GM18508 (cell line): Measurements from ENCODE around the gene TUBB4B.
"Not testable (repeated sequence)": the region's sequence is repeated elsewhere in the genome, so short reads cannot be mapped to it uniquely, and the experiment has no call there.

ENCODE experiments used
- ATAC-seq: cut with Tn5 transposase; IDR thresholded peaks from one replicate; pipeline ENCODE4 v1.9.1; 2021; ENCODE audit warnings: moderate number of reproducible peaks; ENCODE audit not compliant: insufficient read depth, unreplicated experiment

The TUBB4B gene

DNA sequence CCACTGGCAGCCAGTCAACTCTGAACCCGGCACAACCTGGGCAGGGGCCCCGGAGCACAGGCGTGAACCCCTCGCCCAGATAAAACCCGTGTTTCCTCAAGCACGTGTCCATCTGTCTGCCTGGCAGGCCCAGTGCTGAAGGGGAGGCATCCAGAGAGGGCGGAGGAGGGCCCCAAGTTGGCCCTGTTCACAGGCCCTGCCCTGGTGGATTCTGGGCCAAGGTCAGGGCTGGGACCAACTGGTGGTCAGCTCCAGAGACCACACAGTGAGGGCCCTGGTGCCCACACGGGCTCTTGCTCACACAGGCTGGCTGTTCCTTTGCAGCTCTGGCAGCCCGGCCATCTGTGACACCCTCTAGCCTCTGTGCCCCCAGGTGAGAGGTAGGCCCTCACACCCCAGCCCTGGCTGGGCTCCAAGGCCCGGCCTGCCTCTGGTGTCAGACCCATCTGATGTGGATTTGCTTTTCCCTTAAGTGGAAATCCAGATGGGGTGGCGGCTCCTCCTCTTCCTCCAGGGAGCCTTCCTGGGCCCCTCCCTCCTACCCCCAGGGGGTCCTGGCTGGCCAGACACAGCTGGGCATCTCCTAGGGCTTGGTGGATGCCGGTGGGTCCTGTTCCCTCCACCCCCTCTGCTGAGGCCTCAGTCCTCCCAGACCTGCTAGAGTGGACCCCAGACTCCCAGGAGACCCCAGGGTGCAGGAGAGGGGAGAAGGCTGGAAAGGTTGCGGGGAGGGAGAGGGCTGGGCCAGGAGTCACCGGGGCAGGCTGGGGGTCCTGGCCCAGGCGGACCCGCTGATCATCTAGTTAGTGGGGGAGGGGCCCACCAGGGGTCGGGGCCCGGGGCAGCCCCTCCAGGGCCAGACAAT lies 9.5 kb downstream of the TUBB4B start:
- ATAC-seq: no peak

DNA sequence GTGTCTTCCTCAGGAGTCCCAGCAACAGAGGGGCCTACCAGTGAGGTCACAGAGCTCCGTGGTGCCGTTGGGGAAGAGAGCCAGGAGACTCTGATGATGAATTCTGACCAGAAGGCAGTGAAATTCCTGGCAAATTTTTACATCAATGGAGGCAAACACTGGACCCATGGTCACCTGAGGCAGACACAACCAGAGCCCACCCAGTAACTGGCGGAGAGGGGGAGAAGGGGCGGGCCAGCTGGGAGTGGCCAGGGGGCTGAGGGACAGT lies 10.0 kb downstream of the TUBB4B start, which contains the start of gene STPG3:
Gene STPG3, plus strand, starts transcription at position 93 of the 268 bp plus-strand sequence. Its CDS starts 1 bp downstream, at position 94.
- no peak for ATAC-seq

DNA sequence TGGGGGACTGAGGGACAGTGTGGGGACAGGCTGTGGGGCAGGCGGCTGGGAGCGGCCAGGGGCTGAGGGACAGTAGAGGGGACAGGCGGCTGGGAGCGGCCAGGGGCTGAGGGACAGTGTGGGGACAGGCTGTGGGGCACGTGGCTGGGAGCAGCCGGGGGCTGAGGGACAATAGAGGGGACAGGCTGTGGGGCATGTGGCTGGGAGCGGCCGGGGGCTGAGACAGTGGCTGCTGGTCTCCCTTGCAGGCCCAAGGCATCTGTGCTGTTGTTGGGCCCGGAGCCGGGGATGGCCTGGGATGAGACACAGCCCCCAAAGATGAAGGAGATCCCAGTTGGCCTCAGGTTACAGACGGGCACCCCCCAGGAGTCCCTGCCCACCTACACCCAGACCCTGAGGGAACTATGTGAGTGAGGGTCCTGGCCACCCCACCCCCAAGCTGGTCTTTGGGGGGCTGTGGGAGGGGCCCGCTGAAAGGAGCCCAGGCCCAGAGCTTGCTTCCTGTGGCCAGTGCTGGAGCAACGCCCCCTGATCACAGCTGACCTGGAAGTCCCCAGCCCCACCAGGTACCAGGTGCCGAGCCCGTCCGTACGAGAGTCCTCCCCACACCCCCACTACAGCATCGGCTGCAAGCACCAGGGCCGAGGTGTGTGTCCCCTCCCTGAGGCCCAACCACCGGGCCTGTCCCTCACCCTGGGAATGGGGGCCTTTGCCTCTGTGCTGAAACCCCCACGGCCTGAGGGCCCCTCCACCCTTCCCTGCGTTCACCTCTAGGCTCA lies 10.6 kb downstream of the TUBB4B start:
- no peak for ATAC-seq

- ATAC-seq: no peak
Measured at GRCh38 chr9:137252555-137253506, 11.7 kb downstream of the TUBB4B start.

DNA sequence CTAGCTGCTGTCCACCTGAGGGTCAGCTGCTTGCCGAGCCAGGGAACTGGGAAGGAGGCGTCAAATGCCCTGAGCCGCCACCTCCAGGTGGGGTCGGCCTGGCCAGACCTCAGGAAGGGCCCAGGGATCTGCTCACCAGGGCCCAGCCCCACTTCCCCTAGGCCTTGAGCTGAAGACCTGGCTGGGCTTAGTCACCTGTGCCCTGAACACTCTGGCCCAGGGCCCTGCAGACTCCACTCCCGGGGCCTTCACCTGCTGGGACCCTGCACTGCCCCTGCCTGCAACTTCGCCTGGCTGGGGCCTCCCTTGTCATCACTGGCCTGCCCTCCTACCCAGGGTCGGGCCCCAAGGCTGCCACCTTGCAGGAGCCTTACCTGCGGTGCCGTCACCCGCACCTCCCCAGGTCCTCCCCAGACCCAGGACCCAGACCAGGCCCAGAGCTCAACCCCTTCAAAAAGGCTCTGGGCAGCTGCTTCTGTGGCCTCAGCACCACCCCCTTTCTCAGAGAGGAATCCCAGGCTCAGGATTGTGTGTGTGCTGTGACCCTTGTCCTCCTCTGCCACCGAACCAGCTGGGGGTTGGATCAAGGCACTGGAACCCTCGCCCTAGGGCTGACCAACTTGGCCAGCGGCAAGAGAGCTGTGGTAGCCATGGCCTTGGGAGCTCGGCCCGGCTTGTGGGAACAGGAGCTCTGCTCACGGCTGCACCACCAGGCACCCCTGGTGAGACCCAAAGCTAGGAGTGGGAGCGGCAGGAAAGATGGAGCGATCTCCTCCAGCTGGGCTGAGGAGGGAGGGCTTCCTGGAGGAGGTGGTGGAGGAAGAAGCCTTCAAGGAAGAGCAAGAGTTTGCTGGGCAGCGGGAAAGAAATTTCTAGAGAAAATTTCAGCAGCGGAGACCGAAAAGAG lies 12.9 kb downstream of the TUBB4B start:
- no peak for ATAC-seq

DNA sequence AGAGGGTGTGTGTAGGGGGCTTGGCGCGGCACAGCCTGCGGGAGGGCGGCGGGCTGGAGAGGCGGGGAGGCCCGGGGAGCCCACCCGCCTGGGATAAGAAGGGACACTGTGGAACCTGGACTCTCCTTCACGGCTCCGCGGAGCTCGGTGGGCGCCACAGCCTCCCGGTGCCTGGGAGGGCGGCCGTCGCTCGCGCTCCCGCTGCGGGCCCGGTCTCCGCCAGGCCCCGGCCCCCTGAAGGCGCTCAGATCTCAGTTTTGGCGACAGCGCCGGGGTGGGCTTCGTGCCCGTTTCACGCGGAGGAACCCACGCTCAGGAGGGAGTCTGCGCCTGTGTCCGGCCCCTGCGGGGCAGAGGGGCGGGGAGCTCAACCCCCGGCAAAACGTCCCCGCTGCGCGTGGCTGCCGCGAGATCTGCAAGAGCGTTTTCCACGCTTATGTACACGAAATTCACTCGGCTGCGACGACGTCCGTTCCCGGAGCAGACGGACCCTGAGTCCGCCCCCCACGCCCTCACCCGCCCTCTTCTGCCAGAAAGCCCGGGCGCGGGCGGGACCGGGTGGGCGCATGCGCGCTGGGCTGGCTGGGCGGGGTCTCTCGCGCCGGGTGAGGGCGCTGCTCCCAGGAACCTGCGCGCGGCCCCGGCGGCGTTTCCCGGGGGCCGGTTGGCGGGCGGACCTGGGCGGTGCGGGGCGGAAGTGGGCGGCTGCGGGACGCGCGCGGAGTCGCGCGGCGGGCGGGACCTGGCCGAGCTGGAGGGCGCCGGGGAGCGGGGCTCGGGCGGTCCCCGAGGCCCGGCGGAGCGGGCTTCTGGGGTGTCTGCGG lies 13.7 kb downstream of the TUBB4B start, which contains the start of gene NELFB:
Gene NELFB, plus strand, starts transcription at position 704 of the 824 bp plus-strand sequence.
- no peak for ATAC-seq

DNA sequence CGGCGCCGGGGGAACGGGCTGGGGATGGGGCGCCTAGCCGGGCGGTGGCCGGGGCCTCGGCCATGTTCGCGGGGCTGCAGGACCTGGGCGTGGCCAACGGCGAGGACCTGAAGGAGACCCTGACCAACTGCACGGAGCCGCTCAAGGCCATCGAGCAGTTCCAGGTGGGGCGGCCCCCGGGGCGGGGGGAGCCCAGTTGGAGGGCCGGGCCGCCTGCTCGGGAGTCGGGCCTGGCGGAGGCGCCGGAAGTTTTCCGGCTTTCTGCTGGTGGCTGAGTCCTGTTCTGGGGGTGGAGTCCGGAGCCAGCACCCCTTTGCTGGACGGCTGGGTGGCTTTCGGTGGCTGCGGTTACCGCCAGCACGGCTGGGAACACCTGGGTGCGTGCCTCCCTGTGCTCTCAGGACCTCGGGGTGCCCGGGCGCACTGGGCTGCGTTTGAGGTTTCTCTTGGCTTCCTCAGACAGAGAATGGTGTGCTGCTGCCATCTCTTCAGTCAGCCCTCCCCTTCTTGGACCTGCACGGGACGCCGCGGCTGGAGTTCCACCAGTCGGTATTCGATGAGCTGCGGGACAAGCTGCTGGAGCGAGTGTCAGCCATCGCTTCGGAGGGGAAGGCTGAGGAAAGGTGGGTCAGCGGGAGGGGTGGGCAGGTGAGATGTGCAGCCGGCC lies 14.5 kb downstream of the TUBB4B start:
- no peak for ATAC-seq

GRCh38 chr9:137256362-137256761 lies 15.3 kb downstream of the TUBB4B start:
- no peak for ATAC-seq

GRCh38 chr9:137256856-137257255 lies 15.8 kb downstream of the TUBB4B start:
- ATAC-seq: no peak

DNA sequence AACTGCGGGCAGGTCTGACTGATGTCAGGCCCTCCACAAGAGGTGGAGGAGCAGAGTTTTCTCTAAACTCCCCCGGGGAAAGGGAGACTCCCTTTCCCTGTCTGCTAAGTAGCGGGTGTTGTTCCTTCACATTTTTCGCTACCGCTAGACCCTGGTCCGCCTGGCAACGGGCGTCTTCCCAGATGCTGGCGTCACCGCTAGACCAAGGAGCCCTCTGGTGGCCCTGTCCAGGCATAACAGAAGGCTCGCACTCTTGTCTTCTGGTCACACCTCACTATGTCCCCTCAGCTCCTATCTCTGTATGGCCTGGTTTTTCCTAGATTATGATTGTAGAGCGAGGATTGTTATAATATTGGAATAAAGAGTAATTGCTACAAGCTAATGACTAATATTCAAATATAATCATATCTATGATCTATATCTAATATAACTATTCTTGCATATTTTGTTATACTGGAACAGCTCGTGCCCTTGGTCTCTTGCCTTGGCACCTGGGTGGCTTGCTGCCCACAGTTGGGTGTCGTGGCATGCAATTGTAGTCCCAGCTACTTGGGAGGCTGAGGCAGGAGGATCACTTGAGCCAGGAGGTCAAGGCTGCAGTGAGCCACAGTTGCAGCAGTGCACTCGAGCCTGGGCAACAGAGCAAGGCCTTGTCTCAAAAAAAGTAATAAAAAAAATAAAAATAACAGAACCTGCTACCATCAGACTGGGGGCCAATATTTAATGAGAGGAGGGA lies 21.3 kb downstream of the TUBB4B start:
- ATAC-seq: not testable (repeated sequence)

DNA sequence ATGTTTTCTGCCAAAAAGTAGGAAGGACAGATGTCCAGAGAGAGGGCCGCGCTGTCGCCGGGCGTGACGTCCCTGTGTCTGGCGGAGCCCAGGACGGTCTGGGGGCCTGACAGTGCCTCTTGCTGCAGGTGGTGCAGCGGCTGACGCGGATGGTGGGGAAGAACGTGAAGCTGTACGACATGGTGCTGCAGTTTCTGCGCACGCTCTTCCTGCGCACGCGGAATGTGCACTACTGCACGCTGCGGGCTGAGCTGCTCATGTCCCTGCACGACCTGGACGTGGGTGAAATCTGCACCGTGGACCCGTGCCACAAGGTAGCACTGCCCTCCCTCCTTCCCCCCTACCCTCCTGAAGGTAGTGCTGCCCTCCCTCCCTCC lies 21.8 kb downstream of the TUBB4B start:
- no peak for ATAC-seq

- ATAC-seq: no peak
Measured at GRCh38 chr9:137263506-137263905, 22.4 kb downstream of the TUBB4B start.

GRCh38 chr9:137264067-137264466 lies 23.0 kb downstream of the TUBB4B start:
- ATAC-seq: no peak

- ATAC-seq: no peak
Measured at GRCh38 chr9:137265496-137266161, 24.5 kb downstream of the TUBB4B start.

GRCh38 chr9:137266162-137266527 lies 25.1 kb downstream of the TUBB4B start:
- ATAC-seq: no peak

- no peak for ATAC-seq
Measured at GRCh38 chr9:137266585-137267453, 25.7 kb downstream of the TUBB4B start.
